Fibroblast of lung (primary cell): ENCODE results near the gene SIN3B. TPM values are rescaled to one million over a fixed set of nuclear protein-coding genes. Genes with fewer than 3 reads are reported as not detected.

Experiments
- DNase-seq, 2 donors: peaks; one replicate each; pipeline versions ENCODE4 v3.0.0 to v3.0.0-alpha.2; 2010; ENCODE audit warnings: low read depth in 2 of 2
- H2AFZ ChIP-seq: 2 replicates; pipeline ENCODE4 v1.5.1; 2012; ENCODE audit warnings: low read length, control low read depth, inconsistent platforms
- H3K27ac ChIP-seq: 2 replicates; pipeline ENCODE4 v1.5.1; 2011; ENCODE audit warnings: low read length, control low read depth; ENCODE audit not compliant: insufficient read depth
- H3K27me3 ChIP-seq: 2 replicates; pipeline ENCODE4 v1.5.1; 2011; ENCODE audit warnings: mild to moderate bottlenecking, low read length; ENCODE audit not compliant: control insufficient read depth, insufficient read depth
- H3K36me3 ChIP-seq: 2 replicates; pipeline ENCODE4 v1.5.1; 2011; ENCODE audit warnings: low read length; ENCODE audit not compliant: control insufficient read depth, insufficient read depth
- H3K4me1 ChIP-seq: 2 replicates; pipeline ENCODE4 v1.5.1; 2011; ENCODE audit warnings: low read length; ENCODE audit not compliant: control insufficient read depth, insufficient read depth; ENCODE audit errors: extremely low read depth
- H3K4me2 ChIP-seq: 2 replicates; pipeline ENCODE4 v1.5.1; 2011; ENCODE audit warnings: low read length, control low read depth; ENCODE audit not compliant: insufficient read depth; ENCODE audit errors: extremely low read depth
- H3K4me3 ChIP-seq, 4 experiments: fragments of 200-600 bp in 1 of 4; sonication (generic) in 1 of 4; replicated peaks in 1 of 4; 2 replicates each; pipeline ENCODE4 v1.5.1; 2011 to 2016; ENCODE audit warnings: low read length in 4 of 4, low read depth in 3 of 4, mild to moderate bottlenecking in 3 of 4, control low read depth in 2 of 4, inconsistent platforms in 1 of 4, mixed read lengths in 1 of 4; ENCODE audit not compliant: insufficient read depth in 1 of 4; ENCODE audit errors: control extremely low read depth in 1 of 4
- H3K79me2 ChIP-seq: 2 replicates; pipeline ENCODE4 v1.5.1; 2012; ENCODE audit warnings: mild to moderate bottlenecking, low read length, inconsistent platforms; ENCODE audit not compliant: control insufficient read depth, insufficient read depth
- H3K9ac ChIP-seq: 2 replicates; pipeline ENCODE4 v1.5.1; 2011; ENCODE audit warnings: mild to moderate bottlenecking, low read length, control low read depth; ENCODE audit not compliant: insufficient read depth
- H3K9me3 ChIP-seq: 2 replicates; pipeline ENCODE4 v1.5.1; 2012; ENCODE audit warnings: low read depth, low read length; ENCODE audit not compliant: control insufficient read depth, insufficient read depth
- H4K20me1 ChIP-seq: 2 replicates; pipeline ENCODE4 v1.5.1; 2011; ENCODE audit warnings: low read length; ENCODE audit not compliant: control insufficient read depth, insufficient read depth; ENCODE audit errors: extremely low read depth
- EZH2 ChIP-seq: IDR thresholded peaks from 2 replicates; pipeline ENCODE4 v1.5.1; 2012; ENCODE audit warnings: low read length, control low read depth, mild to moderate bottlenecking; ENCODE audit errors: missing control alignments
- polyA plus RNA-seq, 2 donors: library from polyadenylated mRNA; depleted of rRNA in 1 of 2; stranded (reverse) in 1 of 2; unstranded in 1 of 2; fragments of >200 nt; gene quantifications; 2 replicates each; pipeline ENCODE4 v1.2.1, GENCODE V29; 2011 to 2012; ENCODE audit warnings: missing spikeins in 1 of 2
- total RNA-seq: library from RNA; depleted of rRNA; stranded (reverse); fragments of >200 nt; gene quantifications from 2 replicates; pipeline ENCODE4 v1.2.1, GENCODE V29; 2014
- TF ChIP-seq, protein P1 (sequence below), 2 donors: IDR thresholded peaks in 1 of 2; conservative IDR thresholded peaks in 1 of 2; 1 replicate in 1 of 2; 2 replicates in 1 of 2; pipeline ENCODE4 v1.5.1; 2011 to 2012; ENCODE audit warnings: low read length in 2 of 2, control low read depth in 1 of 2, inconsistent platforms in 1 of 2, low read depth in 1 of 2, mild to moderate bottlenecking in 1 of 2

The SIN3B gene
- total and polyA plus RNA-seq, 2 donors (not counting 1 experiment from before 2014, with no cell fraction given) = 14.9 to 32.9 TPM

DNA sequence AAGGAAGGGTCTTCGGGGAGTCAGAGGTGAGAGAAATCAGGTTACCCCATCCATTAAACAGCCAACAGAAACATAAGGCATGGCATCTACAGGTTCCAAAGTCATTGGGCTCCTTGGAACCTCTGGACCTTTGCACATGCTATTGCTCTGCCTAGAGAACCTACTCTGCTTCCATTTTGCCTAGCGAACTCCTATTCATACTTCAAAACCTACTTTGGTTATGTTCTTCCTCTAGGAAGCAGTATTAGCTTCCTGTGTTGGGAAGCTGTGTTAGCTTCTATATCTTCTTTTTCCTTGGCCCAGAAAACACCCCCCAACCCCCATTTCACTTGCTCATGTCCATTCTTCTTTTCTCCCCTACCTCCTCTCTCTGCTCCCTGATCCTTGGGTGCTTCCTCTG lies 99.2 kb downstream of the SIN3B start:
- H3K27me3 ChIP-seq = no peaks in the 10 kb centered on the region
- no peaks in the 10 kb centered on the region for H3K79me2 ChIP-seq
- H3K27ac ChIP-seq = no peak overlapping the region
- DNase-seq = no peak
- no peaks in the 10 kb centered on the region for H4K20me1 ChIP-seq
- H3K9ac ChIP-seq = no peak overlapping the region
- H3K4me2 ChIP-seq = no peak overlapping the region
- no peak for TF ChIP-seq EZH2
- TF ChIP-seq, protein P1, sequence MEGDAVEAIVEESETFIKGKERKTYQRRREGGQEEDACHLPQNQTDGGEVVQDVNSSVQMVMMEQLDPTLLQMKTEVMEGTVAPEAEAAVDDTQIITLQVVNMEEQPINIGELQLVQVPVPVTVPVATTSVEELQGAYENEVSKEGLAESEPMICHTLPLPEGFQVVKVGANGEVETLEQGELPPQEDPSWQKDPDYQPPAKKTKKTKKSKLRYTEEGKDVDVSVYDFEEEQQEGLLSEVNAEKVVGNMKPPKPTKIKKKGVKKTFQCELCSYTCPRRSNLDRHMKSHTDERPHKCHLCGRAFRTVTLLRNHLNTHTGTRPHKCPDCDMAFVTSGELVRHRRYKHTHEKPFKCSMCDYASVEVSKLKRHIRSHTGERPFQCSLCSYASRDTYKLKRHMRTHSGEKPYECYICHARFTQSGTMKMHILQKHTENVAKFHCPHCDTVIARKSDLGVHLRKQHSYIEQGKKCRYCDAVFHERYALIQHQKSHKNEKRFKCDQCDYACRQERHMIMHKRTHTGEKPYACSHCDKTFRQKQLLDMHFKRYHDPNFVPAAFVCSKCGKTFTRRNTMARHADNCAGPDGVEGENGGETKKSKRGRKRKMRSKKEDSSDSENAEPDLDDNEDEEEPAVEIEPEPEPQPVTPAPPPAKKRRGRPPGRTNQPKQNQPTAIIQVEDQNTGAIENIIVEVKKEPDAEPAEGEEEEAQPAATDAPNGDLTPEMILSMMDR (conservative IDR thresholded peaks at IDR 0.05 in 1 of 2, IDR thresholded peaks at IDR 0.05 in 1 of 2; ENCODE audit: low read depth in 1 of 2, low read length in 2 of 2) = no peak
- H3K4me3 ChIP-seq = no peak overlapping the region
- no peak overlapping the region for H2AFZ ChIP-seq
- H3K36me3 ChIP-seq = no peaks in the 10 kb centered on the region
- no peaks in the 10 kb centered on the region for H3K4me1 ChIP-seq
- H3K9me3 ChIP-seq = no peaks in the 10 kb centered on the region

DNA sequence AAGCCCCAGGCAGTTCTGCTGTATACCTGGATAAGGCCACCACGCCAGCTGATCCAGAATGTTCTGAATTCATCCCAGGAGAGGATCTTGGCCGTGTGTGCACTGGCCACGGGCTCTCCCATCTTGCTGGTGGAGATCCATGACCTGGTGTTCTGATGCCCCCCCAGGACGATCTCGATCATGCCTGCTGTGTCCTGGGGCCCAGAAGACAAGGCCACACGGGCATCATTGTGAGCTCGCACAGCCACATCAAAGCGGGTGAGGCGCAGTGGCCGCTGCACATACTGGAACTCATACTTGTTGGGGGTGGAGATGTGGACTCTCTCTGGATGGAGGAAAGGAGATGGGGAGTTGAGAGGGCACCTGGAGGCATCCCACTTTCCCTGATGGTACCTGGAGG lies 99.7 kb downstream of the SIN3B start:
- TF ChIP-seq, protein P1 (conservative IDR thresholded peaks at IDR 0.05 in 1 of 2, IDR thresholded peaks at IDR 0.05 in 1 of 2; ENCODE audit: low read depth in 1 of 2, low read length in 2 of 2) = no peak
- no peak for TF ChIP-seq EZH2
- Histone ChIP-seq H3K9me3 (no peaks in the 10 kb centered on the region), H2AFZ (no peak overlapping the region), H4K20me1 (no peaks in the 10 kb centered on the region), H3K4me2 (no peak overlapping the region), H3K27me3 (no peaks in the 10 kb centered on the region), H3K36me3 (no peaks in the 10 kb centered on the region), H3K4me3 (no peak overlapping the region), H3K9ac (no peak overlapping the region), H3K27ac (no peak overlapping the region), H3K4me1 (no peaks in the 10 kb centered on the region), H3K79me2 (no peaks in the 10 kb centered on the region)
- DNase-seq = no peak

Other genes starting within 250 kb of the SIN3B start
- 3.3 and 4.5 TPM in 2 replicates for gene MED26, start 201.2 kb upstream of the SIN3B start, total RNA-seq
- gene MED26, start 201.2 kb upstream of the SIN3B start, polyA plus RNA-seq = 3.7 TPM in 2 replicates
- 58.1 and 64.7 TPM in 2 replicates for gene SMIM7, start 169.3 kb upstream of the SIN3B start, total RNA-seq
- 91.4 and 104 TPM in 2 replicates for gene SMIM7, start 169.3 kb upstream of the SIN3B start, polyA plus RNA-seq
- gene TMEM38A, start 168.3 kb upstream of the SIN3B start, total RNA-seq = 1.8 and 2.0 TPM in 2 replicates
- 1.2 and 1.3 TPM in 2 replicates for gene TMEM38A, start 168.3 kb upstream of the SIN3B start, polyA plus RNA-seq
- gene NWD1, start 109.6 kb upstream of the SIN3B start, total RNA-seq = not detected in 2 replicates
- gene NWD1, start 109.6 kb upstream of the SIN3B start, polyA plus RNA-seq = not detected in 2 replicates
- gene F2RL3, start 59.6 kb downstream of the SIN3B start, total RNA-seq = under 0.01 TPM in 1 of 2 replicates, not detected in the other
- gene F2RL3, start 59.6 kb downstream of the SIN3B start, polyA plus RNA-seq = 0.01 and 0.05 TPM in 2 replicates
- 0.51 and 1.7 TPM in 2 replicates for gene CPAMD8, start 197.4 kb downstream of the SIN3B start, total RNA-seq
- gene CPAMD8, start 197.4 kb downstream of the SIN3B start, polyA plus RNA-seq = 0.14 and 0.21 TPM in 2 replicates
- gene HAUS8, start 246.1 kb downstream of the SIN3B start, total RNA-seq = 2.0 and 2.1 TPM in 2 replicates
- gene HAUS8, start 246.1 kb downstream of the SIN3B start, polyA plus RNA-seq = 6.7 and 13.8 TPM in 2 replicates
- gene MYO9B, start 246.4 kb downstream of the SIN3B start, total RNA-seq = 44.2 and 52.5 TPM in 2 replicates
- gene MYO9B, start 246.4 kb downstream of the SIN3B start, polyA plus RNA-seq = 32.5 and 39.5 TPM in 2 replicates